Activated CD4-positive, alpha-beta memory T cell treated with anti-CD3 and anti-CD28 coated beads for 36 hours (primary cell): ENCODE measurements around the gene FRMD1. TPM values are rescaled to one million over a fixed set of nuclear protein-coding genes. Genes with fewer than 3 reads are reported as not detected.

Source experiments
- CTCF ChIA-PET: fragments of 350-600 bp; sonication (Branson Sonifier 250); formaldehyde crosslinking; loops from one replicate; lab custom pipeline; 2021; ENCODE audit warnings: antibody characterized with exemption, inconsistent platforms; lab: Charles Lee
- POLR2A ChIA-PET: fragments of 350-600 bp; sonication (Branson Sonifier 250); formaldehyde crosslinking; loops from one replicate; lab custom pipeline; 2021; ENCODE audit warnings: antibody characterized with exemption; lab: Charles Lee
- DNase-seq: peaks from one replicate; pipeline ENCODE4 v3.0.0-alpha.2; 2020
- H3K27ac Mint-ChIP-seq: one replicate; pipeline ENCODE4 v1.8.0; 2021; ENCODE audit warnings: mixed read lengths
- H3K27me3 Mint-ChIP-seq: one replicate; pipeline ENCODE4 v1.8.0; 2021; ENCODE audit warnings: mixed read lengths
- H3K36me3 Mint-ChIP-seq: one replicate; pipeline ENCODE4 v1.8.0; 2021; ENCODE audit warnings: mixed read lengths
- H3K4me1 Mint-ChIP-seq: one replicate; pipeline ENCODE4 v1.8.0; 2021; ENCODE audit warnings: low read depth, mixed read lengths
- H3K4me3 Mint-ChIP-seq: one replicate; pipeline ENCODE4 v1.8.0; 2021; ENCODE audit warnings: mild to moderate bottlenecking, mixed read lengths
- H3K9me3 Mint-ChIP-seq: one replicate; pipeline ENCODE4 v1.8.0; 2021; ENCODE audit warnings: mixed read lengths
- intact Hi-C: fragments of 100-400 bp; cut with micrococcal nuclease; formaldehyde crosslinking; loops from one replicate; pipeline ENCODE4 v1.15.1; 2023
- total RNA-seq, 2 experiments: library from RNA; stranded (reverse); gene quantifications; one replicate each; pipeline ENCODE4 v1.2.3, GENCODE V29; 2021

Gene FRMD1
- total RNA-seq, 2 experiments from 2014 or later = not detected

- ChIA-PET CTCF (no interaction called here), POLR2A (no interaction called here)
- intact Hi-C loops = no loop called here
- H3K27me3 Mint-ChIP-seq = no peaks in the 10 kb centered on the region
- no peak overlapping the region for H3K4me3 Mint-ChIP-seq
- peaks cover 10% of the 10 kb centered on the region for H3K9me3 Mint-ChIP-seq
- DNase-seq = no peak
- peaks cover 3% of the 10 kb centered on the region for H3K36me3 Mint-ChIP-seq
- H3K4me1 Mint-ChIP-seq = no peaks in the 10 kb centered on the region
- no peak overlapping the region for H3K27ac Mint-ChIP-seq
Measured at GRCh38 chr6:168044521-168045130, 34.4 kb downstream of the FRMD1 start.

GRCh38 chr6:168043848-168044415 is 35.1 kb downstream of the FRMD1 start:
- Mint-ChIP-seq H3K9me3 (peaks cover 13% of the 10 kb centered on the region), H3K36me3 (peaks cover 5% of the 10 kb centered on the region), H3K4me3 (no peak overlapping the region), H3K27ac (no peak overlapping the region), H3K27me3 (no peaks in the 10 kb centered on the region), H3K4me1 (no peaks in the 10 kb centered on the region)
- CTCF ChIA-PET = no interaction called here
- no peak for DNase-seq
- POLR2A ChIA-PET = no interaction called here
- intact Hi-C loops = no loop called here

GRCh38 chr6:168043193-168043847 is 35.7 kb downstream of the FRMD1 start:
- ChIA-PET POLR2A (no interaction called here), CTCF (no interaction called here)
- no peaks in the 10 kb centered on the region for H3K27me3 Mint-ChIP-seq
- intact Hi-C loops = no loop called here
- H3K27ac Mint-ChIP-seq = no peak overlapping the region
- H3K4me1 Mint-ChIP-seq = no peaks in the 10 kb centered on the region
- no peak for DNase-seq
- no peak overlapping the region for H3K4me3 Mint-ChIP-seq
- peaks cover 5% of the 10 kb centered on the region for H3K36me3 Mint-ChIP-seq
- peaks cover 19% of the 10 kb centered on the region for H3K9me3 Mint-ChIP-seq

GRCh38 chr6:168042426-168043192 is 36.4 kb downstream of the FRMD1 start:
- peaks cover 2% of the 10 kb centered on the region for H3K27me3 Mint-ChIP-seq
- peaks cover 20% of the 10 kb centered on the region for H3K9me3 Mint-ChIP-seq
- H3K27ac Mint-ChIP-seq = no peak overlapping the region
- H3K36me3 Mint-ChIP-seq = peaks cover 5% of the 10 kb centered on the region
- intact Hi-C loops = no loop called here
- POLR2A ChIA-PET = no interaction called here
- H3K4me1 Mint-ChIP-seq = no peaks in the 10 kb centered on the region
- no peak for DNase-seq
- H3K4me3 Mint-ChIP-seq = no peak overlapping the region
- CTCF ChIA-PET = no interaction called here

- H3K4me3 Mint-ChIP-seq = no peak overlapping the region
- DNase-seq = no peak
Measured at GRCh38 chr6:168041928-168042327, 37.1 kb downstream of the FRMD1 start.

GRCh38 chr6:168040856-168041496 is 38.0 kb downstream of the FRMD1 start:
- H3K4me1 Mint-ChIP-seq = peaks cover 2% of the 10 kb centered on the region
- intact Hi-C loops = no loop called here
- ChIA-PET CTCF (no interaction called here), POLR2A (no interaction called here)
- H3K27me3 Mint-ChIP-seq = peaks cover 13% of the 10 kb centered on the region
- no peak overlapping the region for H3K27ac Mint-ChIP-seq
- no peak overlapping the region for H3K4me3 Mint-ChIP-seq
- peaks cover 20% of the 10 kb centered on the region for H3K9me3 Mint-ChIP-seq
- DNase-seq = no peak
- peaks cover 7% of the 10 kb centered on the region for H3K36me3 Mint-ChIP-seq

More at GRCh38 chr6:168041928-168042327, 37.1 kb downstream of the FRMD1 start:
- peaks cover 6% of the 10 kb centered on the region for H3K27me3 Mint-ChIP-seq
- H3K9me3 Mint-ChIP-seq = peaks cover 20% of the 10 kb centered on the region
- no peaks in the 10 kb centered on the region for H3K4me1 Mint-ChIP-seq
- ChIA-PET POLR2A (no interaction called here), CTCF (no interaction called here)
- H3K27ac Mint-ChIP-seq = no peak overlapping the region
- intact Hi-C loops = no loop called here
- H3K36me3 Mint-ChIP-seq = peaks cover 7% of the 10 kb centered on the region

- H3K4me3 Mint-ChIP-seq = no peak overlapping the region
- ChIA-PET POLR2A (no interaction called here), CTCF (no interaction called here)
- intact Hi-C loops = no loop called here
- H3K27me3 Mint-ChIP-seq = peaks cover 23% of the 10 kb centered on the region
- no peak overlapping the region for H3K27ac Mint-ChIP-seq
- H3K4me1 Mint-ChIP-seq = peaks cover 8% of the 10 kb centered on the region
- DNase-seq = no peak
- peaks cover 20% of the 10 kb centered on the region for H3K9me3 Mint-ChIP-seq
- peaks cover 7% of the 10 kb centered on the region for H3K36me3 Mint-ChIP-seq
Measured at GRCh38 chr6:168039849-168040248, 39.2 kb downstream of the FRMD1 start.

- Mint-ChIP-seq H3K4me3 (no peak overlapping the region), H3K27me3 (peaks cover 28% of the 10 kb centered on the region), H3K4me1 (peaks cover 9% of the 10 kb centered on the region), H3K36me3 (peaks cover 7% of the 10 kb centered on the region), H3K27ac (no peak overlapping the region), H3K9me3 (peaks cover 20% of the 10 kb centered on the region)
- intact Hi-C loops = no loop called here
- ChIA-PET CTCF (no interaction called here), POLR2A (no interaction called here)
- DNase-seq = no peak
Measured at GRCh38 chr6:168039301-168039700, 39.7 kb downstream of the FRMD1 start.

GRCh38 chr6:168038576-168039140 is 40.4 kb downstream of the FRMD1 start:
- POLR2A ChIA-PET = no interaction called here

GRCh38 chr6:168037856-168038255 is 41.2 kb downstream of the FRMD1 start:
- no peak for DNase-seq
- H3K4me3 Mint-ChIP-seq = no peak overlapping the region
- H3K36me3 Mint-ChIP-seq = peaks cover 7% of the 10 kb centered on the region
- POLR2A ChIA-PET = no interaction called here
- H3K27ac Mint-ChIP-seq = no peak overlapping the region
- peaks cover 33% of the 10 kb centered on the region for H3K27me3 Mint-ChIP-seq
- H3K9me3 Mint-ChIP-seq = peaks cover 20% of the 10 kb centered on the region
- CTCF ChIA-PET = no interaction called here
- intact Hi-C loops = no loop called here
- peaks cover 9% of the 10 kb centered on the region for H3K4me1 Mint-ChIP-seq

More at GRCh38 chr6:168038576-168039140, 40.4 kb downstream of the FRMD1 start:
- Mint-ChIP-seq H3K27ac (no peak overlapping the region), H3K36me3 (peaks cover 7% of the 10 kb centered on the region), H3K27me3 (peaks cover 31% of the 10 kb centered on the region), H3K9me3 (peaks cover 20% of the 10 kb centered on the region), H3K4me3 (no peak overlapping the region), H3K4me1 (peaks cover 9% of the 10 kb centered on the region)
- CTCF ChIA-PET = no interaction called here
- intact Hi-C loops = no loop called here
- DNase-seq = no peak

GRCh38 chr6:168037242-168037641 is 41.8 kb downstream of the FRMD1 start:
- peaks cover 9% of the 10 kb centered on the region for H3K4me1 Mint-ChIP-seq
- CTCF ChIA-PET = no interaction called here
- H3K27me3 Mint-ChIP-seq = peaks cover 33% of the 10 kb centered on the region
- no peak overlapping the region for H3K27ac Mint-ChIP-seq
- POLR2A ChIA-PET = no interaction called here
- intact Hi-C loops = no loop called here
- no peak for DNase-seq
- peaks cover 20% of the 10 kb centered on the region for H3K9me3 Mint-ChIP-seq
- H3K4me3 Mint-ChIP-seq = no peak overlapping the region
- H3K36me3 Mint-ChIP-seq = peaks cover 7% of the 10 kb centered on the region
